NK-92 (cell line): ENCODE measurements around the gene USP48.

ENCODE experiments used
- DNase-seq: peaks from one replicate; lab custom pipeline; 2025; ENCODE audit not compliant: unreplicated experiment; lab: John Stamatoyannopoulos, UW

USP48 gene

GRCh38 chr1:21659099-21659923 lies 123.6 kb downstream of the USP48 start:
- no peak for DNase-seq

- DNase-seq, result no peak
These were observed 125.3 kb downstream of the USP48 start for GRCh38 chr1:21657456-21658190.

- DNase-seq, result no peak
These were observed 127.2 kb downstream of the USP48 start for GRCh38 chr1:21655748-21656147.

- no peak for DNase-seq
These were observed 127.7 kb downstream of the USP48 start for GRCh38 chr1:21655259-21655658.

GRCh38 chr1:21654209-21654608 lies 128.7 kb downstream of the USP48 start:
- DNase-seq, result no peak

- DNase-seq, result no peak
These were observed 129.2 kb downstream of the USP48 start for GRCh38 chr1:21653744-21654100.

GRCh38 chr1:21652937-21653743 lies 129.8 kb downstream of the USP48 start:
- no peak for DNase-seq

- no peak for DNase-seq
These were observed 130.6 kb downstream of the USP48 start for GRCh38 chr1:21652101-21652936.

GRCh38 chr1:21651214-21652042 lies 131.5 kb downstream of the USP48 start:
- DNase-seq, result no peak

- no peak for DNase-seq
These were observed 132.5 kb downstream of the USP48 start for GRCh38 chr1:21650400-21650799.

- no peak for DNase-seq
These were observed 133.6 kb downstream of the USP48 start for GRCh38 chr1:21649315-21649714.

GRCh38 chr1:21648791-21649190 lies 134.2 kb downstream of the USP48 start:
- DNase-seq, result no peak

GRCh38 chr1:21648352-21648730 lies 134.6 kb downstream of the USP48 start:
- DNase-seq, result no peak

- no peak for DNase-seq
These were observed 135.3 kb downstream of the USP48 start for GRCh38 chr1:21647431-21648351.

- DNase-seq, result no peak
These were observed 137.4 kb downstream of the USP48 start for GRCh38 chr1:21645550-21645949.

- no peak for DNase-seq
These were observed 138.0 kb downstream of the USP48 start for GRCh38 chr1:21644906-21645305.

GRCh38 chr1:21644348-21644747 lies 138.6 kb downstream of the USP48 start:
- no peak for DNase-seq

GRCh38 chr1:21643624-21644023 lies 139.3 kb downstream of the USP48 start:
- no peak for DNase-seq
